T-helper 1 cell treated with Interleukin-12 subunit alpha and Interleukin-12 subunit beta and Interleukin-4 antibody, amounts not matched to agents 30 μg/mL and 1 μg/mL, for 36 hours (primary cell): ENCODE results near the gene PNMA1.
"Not testable (repeated sequence)": the region's sequence is repeated elsewhere in the genome, so short reads cannot be mapped to it uniquely, and the experiment has no call there.

Experiments
- H3K27ac Mint-ChIP-seq: one replicate; pipeline ENCODE4 v1.8.0; 2021; ENCODE audit warnings: mild to moderate bottlenecking, mixed read lengths
- H3K27me3 Mint-ChIP-seq: one replicate; pipeline ENCODE4 v1.8.0; 2021; ENCODE audit warnings: low read depth, mixed read lengths
- H3K36me3 Mint-ChIP-seq: one replicate; pipeline ENCODE4 v1.8.0; 2021; ENCODE audit warnings: low read depth, mixed read lengths
- H3K4me1 Mint-ChIP-seq: one replicate; pipeline ENCODE4 v1.8.0; 2021; ENCODE audit warnings: low read depth, mixed read lengths
- H3K4me3 Mint-ChIP-seq: one replicate; pipeline ENCODE4 v1.8.0; 2021; ENCODE audit warnings: mild to moderate bottlenecking, moderate library complexity, mixed read lengths
- H3K9me3 Mint-ChIP-seq: one replicate; pipeline ENCODE4 v1.8.0; 2021; ENCODE audit warnings: mixed read lengths

PNMA1 gene

GRCh38 chr14:73718418-73719251, 4.5 kb upstream of the PNMA1 start:
- no peak overlapping the region for H3K4me3 Mint-ChIP-seq
- H3K9me3 Mint-ChIP-seq: no peaks in the 10 kb centered on the region
- no peaks in the 10 kb centered on the region for H3K27me3 Mint-ChIP-seq
- peaks cover 6% of the 10 kb centered on the region for H3K4me1 Mint-ChIP-seq
- H3K36me3 Mint-ChIP-seq: peaks cover 34% of the 10 kb centered on the region
- no peak overlapping the region for H3K27ac Mint-ChIP-seq

GRCh38 chr14:73717711-73718417, 3.7 kb upstream of the PNMA1 start:
- no peaks in the 10 kb centered on the region for H3K27me3 Mint-ChIP-seq
- no peak overlapping the region for H3K27ac Mint-ChIP-seq
- H3K36me3 Mint-ChIP-seq: peaks cover 35% of the 10 kb centered on the region

GRCh38 chr14:73717266-73717665, 3.1 kb upstream of the PNMA1 start:
- Mint-ChIP-seq H3K36me3 (peaks cover 31% of the 10 kb centered on the region), H3K9me3 (no peaks in the 10 kb centered on the region), H3K27ac (no peak overlapping the region), H3K4me1 (peaks cover 16% of the 10 kb centered on the region), H3K4me3 (no peak overlapping the region), H3K27me3 (no peaks in the 10 kb centered on the region)

More at GRCh38 chr14:73717711-73718417, 3.7 kb upstream of the PNMA1 start:
- peaks cover 10% of the 10 kb centered on the region for H3K4me1 Mint-ChIP-seq
- no peak overlapping the region for H3K4me3 Mint-ChIP-seq
- no peaks in the 10 kb centered on the region for H3K9me3 Mint-ChIP-seq

- Mint-ChIP-seq H3K9me3 (no peaks in the 10 kb centered on the region), H3K27ac (no peak overlapping the region), H3K27me3 (no peaks in the 10 kb centered on the region), H3K36me3 (peaks cover 20% of the 10 kb centered on the region), H3K4me3 (no peak overlapping the region), H3K4me1 (peaks cover 19% of the 10 kb centered on the region)
Measured at GRCh38 chr14:73715707-73716106, 1.5 kb upstream of the PNMA1 start.

- Mint-ChIP-seq H3K9me3 (no peaks in the 10 kb centered on the region), H3K27me3 (no peaks in the 10 kb centered on the region), H3K4me1 (peaks cover 24% of the 10 kb centered on the region), H3K4me3 (peak overlapping the region; percentile 73), H3K36me3 (peaks cover 23% of the 10 kb centered on the region), H3K27ac (peak overlapping the region; percentile 72)
Measured at GRCh38 chr14:73714656-73715081, 485 bp upstream of the PNMA1 start.

- Mint-ChIP-seq H3K4me3 (peak overlapping the region; percentile 94), H3K9me3 (no peaks in the 10 kb centered on the region), H3K4me1 (peaks cover 24% of the 10 kb centered on the region), H3K27ac (peak overlapping the region; percentile 96), H3K27me3 (no peaks in the 10 kb centered on the region), H3K36me3 (peaks cover 19% of the 10 kb centered on the region)
Measured at GRCh38 chr14:73713206-73713802, 880 bp downstream of the PNMA1 start.

GRCh38 chr14:73712540-73713180, 1.5 kb downstream of the PNMA1 start:
- Mint-ChIP-seq H3K36me3 (peaks cover 12% of the 10 kb centered on the region), H3K27me3 (no peaks in the 10 kb centered on the region), H3K27ac (peak overlapping the region; percentile 96), H3K4me1 (peaks cover 24% of the 10 kb centered on the region), H3K4me3 (peak overlapping the region; percentile 94), H3K9me3 (no peaks in the 10 kb centered on the region)

- H3K9me3 Mint-ChIP-seq: no peaks in the 10 kb centered on the region
- H3K4me3 Mint-ChIP-seq: peak overlapping the region; percentile 94
- peaks cover 12% of the 10 kb centered on the region for H3K36me3 Mint-ChIP-seq
- H3K4me1 Mint-ChIP-seq: peaks cover 24% of the 10 kb centered on the region
- peak overlapping the region; percentile 96 for H3K27ac Mint-ChIP-seq
- H3K27me3 Mint-ChIP-seq: no peaks in the 10 kb centered on the region
Measured at GRCh38 chr14:73712071-73712506, 2.1 kb downstream of the PNMA1 start.

GRCh38 chr14:73710737-73711136, 3.4 kb downstream of the PNMA1 start:
- no peaks in the 10 kb centered on the region for H3K27me3 Mint-ChIP-seq
- no peak overlapping the region for H3K27ac Mint-ChIP-seq
- no peaks in the 10 kb centered on the region for H3K9me3 Mint-ChIP-seq
- H3K36me3 Mint-ChIP-seq: peaks cover 10% of the 10 kb centered on the region
- H3K4me3 Mint-ChIP-seq: no peak overlapping the region
- H3K4me1 Mint-ChIP-seq: peaks cover 24% of the 10 kb centered on the region

- H3K4me3 Mint-ChIP-seq: peak overlapping the region; percentile 3
- H3K36me3 Mint-ChIP-seq: peaks cover 10% of the 10 kb centered on the region
- peaks cover 24% of the 10 kb centered on the region for H3K4me1 Mint-ChIP-seq
- H3K27ac Mint-ChIP-seq: peak overlapping the region; percentile 67
- peaks cover 3% of the 10 kb centered on the region for H3K27me3 Mint-ChIP-seq
- no peaks in the 10 kb centered on the region for H3K9me3 Mint-ChIP-seq
Measured at GRCh38 chr14:73709904-73710469, 4.2 kb downstream of the PNMA1 start.

GRCh38 chr14:73708076-73708475, 6.1 kb downstream of the PNMA1 start:
- H3K4me3 Mint-ChIP-seq, H3K9me3 Mint-ChIP-seq, H3K27ac Mint-ChIP-seq, H3K36me3 Mint-ChIP-seq, H3K27me3 Mint-ChIP-seq: not testable (repeated sequence)
- peaks cover 16% of the 10 kb centered on the region for H3K4me1 Mint-ChIP-seq

GRCh38 chr14:73700325-73700724, 13.9 kb downstream of the PNMA1 start:
- Mint-ChIP-seq H3K4me1 (peaks cover 25% of the 10 kb centered on the region), H3K9me3 (no peaks in the 10 kb centered on the region), H3K4me3 (no peak overlapping the region), H3K27ac (peak overlapping the region; percentile 23), H3K27me3 (peaks cover 4% of the 10 kb centered on the region), H3K36me3 (no peaks in the 10 kb centered on the region)

- Mint-ChIP-seq H3K4me3 (peak overlapping the region; percentile 14), H3K27me3 (no peaks in the 10 kb centered on the region), H3K4me1 (peaks cover 25% of the 10 kb centered on the region), H3K36me3 (peaks cover 2% of the 10 kb centered on the region), H3K9me3 (no peaks in the 10 kb centered on the region), H3K27ac (peak overlapping the region; percentile 79)
Measured at GRCh38 chr14:73696466-73697400, 17.5 kb downstream of the PNMA1 start.
